ENCODE results near the gene LIX1.
"Not testable (repeated sequence)": the region's sequence is repeated elsewhere in the genome, so short reads cannot be mapped to it uniquely, and the experiment has no call there.

The LIX1 gene

DNA sequence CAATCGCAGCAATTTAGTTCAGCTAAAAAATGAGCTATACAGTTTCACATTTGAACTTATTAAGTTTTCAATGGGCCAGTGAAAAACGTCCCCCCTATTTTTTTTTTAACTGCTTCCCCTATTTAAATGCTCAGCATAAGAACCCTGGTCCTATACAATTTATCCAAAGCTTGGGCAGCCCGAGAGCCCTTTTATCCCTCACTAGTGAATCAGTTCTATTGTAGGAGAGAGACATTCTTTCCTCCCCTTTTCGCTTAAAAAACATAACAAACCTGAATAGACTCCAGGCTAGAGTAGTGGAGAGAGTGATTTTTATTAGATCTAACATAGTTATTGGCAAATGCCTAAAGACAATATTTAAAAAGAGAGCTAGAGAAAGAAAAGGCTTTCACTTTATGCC, 1.4 kb downstream of the LIX1 start:
- DNase-seq (ENCODE audit: low read depth), result no peak

DNA sequence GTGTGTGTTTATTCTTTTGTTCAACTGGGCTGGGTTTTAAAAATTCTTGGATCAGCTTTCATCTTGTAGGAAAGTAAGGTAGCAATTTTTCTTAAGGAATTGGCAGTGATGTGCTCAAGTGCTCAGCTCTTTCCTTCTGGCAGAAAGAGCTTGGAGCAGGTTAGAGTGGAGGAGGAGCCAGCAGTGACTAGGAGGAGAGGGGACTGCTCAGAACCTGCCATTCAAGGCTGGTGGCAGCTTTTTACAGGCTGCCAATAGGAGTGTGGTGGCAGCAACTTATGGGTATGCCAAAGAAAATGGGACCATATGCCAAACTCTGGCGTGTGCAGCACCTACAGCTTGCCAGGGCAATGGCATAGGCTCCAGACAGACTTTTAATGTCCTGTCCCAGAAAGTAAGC, 2.2 kb downstream of the LIX1 start:
- DNase-seq (ENCODE audit: low read depth), result not testable (repeated sequence)

DNA sequence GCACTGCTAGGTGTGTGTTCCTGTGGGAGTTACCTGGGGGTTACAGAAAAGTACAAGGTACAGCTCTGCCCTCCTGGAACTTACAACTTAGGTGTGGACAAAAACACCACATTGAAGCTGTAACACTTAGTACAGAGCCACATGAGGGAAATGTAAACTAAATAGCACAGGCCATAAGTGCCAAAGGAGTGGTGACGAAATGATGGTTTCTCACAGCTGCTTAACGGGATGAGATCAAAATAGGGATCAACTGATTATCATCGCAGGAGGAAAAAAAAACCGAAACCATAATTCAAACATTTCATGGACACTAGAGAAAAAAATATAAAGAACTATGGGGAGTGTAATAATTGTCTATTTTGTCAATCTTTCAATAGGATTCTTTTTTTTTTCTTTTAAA, 5.9 kb downstream of the LIX1 start:
- DNase-seq (ENCODE audit: low read depth), result no peak

DNA sequence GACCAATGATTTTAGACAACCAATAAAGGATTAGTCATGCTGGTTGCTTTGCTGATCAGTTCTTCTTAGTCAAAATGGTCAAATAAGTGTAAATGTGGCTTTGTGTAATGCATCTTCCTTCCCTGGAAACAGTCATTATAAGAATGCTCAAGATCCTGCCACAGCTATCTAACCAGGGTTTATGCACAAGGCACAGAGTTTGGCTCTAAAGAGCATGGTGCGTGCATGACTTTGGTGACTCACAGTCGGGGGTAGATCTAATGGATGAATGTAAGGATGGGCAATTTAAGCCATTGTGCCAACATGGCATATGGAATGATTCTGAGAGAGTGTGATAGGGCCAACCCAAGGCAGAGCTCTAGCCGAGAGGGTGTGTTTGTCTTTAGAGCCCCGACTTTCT, 6.5 kb downstream of the LIX1 start:
- DNase-seq (ENCODE audit: low read depth), result no peak

DNA sequence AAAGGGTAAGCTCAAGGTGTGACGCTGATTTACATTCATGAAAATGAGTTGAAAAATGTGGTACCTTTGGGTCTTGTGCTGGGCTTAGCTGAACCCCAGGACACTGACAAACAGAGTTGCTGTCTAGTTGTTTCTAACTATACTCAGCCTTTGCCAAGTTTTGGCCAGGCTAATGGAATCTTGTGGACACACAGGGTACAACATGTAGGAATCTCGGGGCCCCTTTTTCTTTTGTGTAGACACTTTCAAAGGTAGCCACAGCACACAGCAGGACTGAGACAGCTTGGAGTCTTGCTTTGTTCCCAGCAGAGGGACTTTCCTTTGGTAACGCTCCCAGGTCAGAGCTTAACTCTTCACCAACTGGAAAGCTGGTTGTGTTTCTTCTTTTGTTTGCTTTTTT, 7.8 kb downstream of the LIX1 start:
- DNase-seq (ENCODE audit: low read depth), result no peak

DNA sequence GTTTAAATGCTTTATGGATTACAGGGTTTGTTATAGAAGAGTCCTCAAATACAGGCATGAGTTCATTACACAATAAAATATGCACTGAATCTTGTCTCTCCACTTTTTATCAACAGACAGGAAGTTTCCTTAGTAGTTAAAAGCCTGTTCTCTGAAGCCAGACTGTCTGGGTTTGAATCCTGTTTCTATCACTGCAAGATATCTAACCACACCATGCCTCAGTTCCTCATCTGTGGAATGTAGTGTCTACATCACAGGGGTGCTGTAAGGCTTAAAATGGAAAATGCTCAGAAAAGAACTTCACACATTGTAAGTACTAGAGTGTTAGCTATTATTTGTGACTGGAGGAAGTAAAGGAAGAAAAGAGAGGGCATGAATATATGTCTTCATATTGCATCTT, 9.3 kb downstream of the LIX1 start:
- no peak for DNase-seq (ENCODE audit: low read depth)

DNA sequence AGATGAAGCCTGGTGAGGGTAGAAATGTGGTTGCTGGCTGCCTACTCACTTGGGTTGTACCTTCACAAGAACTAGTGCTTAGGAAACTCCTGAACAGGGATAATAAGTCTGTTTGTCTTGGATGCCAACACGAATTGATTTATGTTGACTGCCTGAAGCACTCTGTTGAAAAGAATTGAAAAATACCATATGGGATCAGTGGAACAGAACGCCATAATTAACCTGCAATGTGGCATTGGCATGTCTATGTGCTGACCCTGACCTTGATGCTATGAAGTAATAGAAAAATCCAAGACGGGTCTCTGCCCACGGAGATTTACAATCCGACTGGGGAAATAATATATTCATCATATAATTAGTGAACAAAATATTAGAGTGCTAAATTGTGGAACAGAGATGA, 10.5 kb downstream of the LIX1 start:
- DNase-seq (ENCODE audit: low read depth), result no peak

DNA sequence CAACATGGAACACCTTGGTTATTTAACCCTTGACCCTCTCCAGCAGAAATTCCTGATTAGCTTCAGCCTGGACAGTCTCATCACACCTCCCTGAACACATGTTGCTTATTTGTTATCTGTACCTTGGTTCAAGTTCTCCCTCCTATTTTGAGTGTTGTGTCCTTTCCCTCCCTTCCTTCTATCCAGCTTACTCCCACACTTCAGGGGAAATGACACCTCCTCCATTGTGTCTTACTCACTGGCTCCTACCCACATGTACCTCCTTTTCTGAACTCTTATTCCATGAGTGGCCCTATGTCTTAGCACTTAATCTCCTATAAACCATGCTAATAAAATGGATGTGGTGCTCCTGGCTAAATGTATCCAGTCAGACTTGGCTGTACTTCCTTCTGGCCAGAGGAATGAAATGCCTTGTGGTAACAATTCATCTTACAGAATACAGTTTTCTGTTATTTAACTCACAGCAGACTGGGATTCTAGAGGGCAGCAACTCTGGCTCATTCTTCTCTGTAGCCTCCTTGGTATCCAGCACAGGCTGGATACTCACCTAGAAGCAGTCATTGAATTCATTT, 11.2 kb downstream of the LIX1 start:
- no peak for DNase-seq (ENCODE audit: low read depth)

DNA sequence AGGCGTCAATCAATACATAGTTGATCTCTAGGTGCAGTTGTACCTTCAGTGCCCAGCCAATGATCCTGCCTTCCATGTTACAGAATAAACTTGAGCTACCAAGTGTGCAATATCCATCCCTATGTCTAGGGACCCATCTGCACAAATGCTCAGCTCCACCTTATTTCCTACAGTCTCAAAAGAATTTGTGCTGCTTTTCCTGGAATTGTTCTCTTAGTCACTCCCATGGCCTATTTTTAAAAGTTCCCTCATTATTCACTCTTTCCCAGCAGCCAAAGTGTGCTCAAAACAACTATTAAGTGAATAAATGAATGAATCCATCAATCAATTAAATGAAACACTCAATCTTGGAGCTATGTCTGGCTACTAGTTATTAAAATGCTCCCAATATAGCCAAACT, 14.7 kb downstream of the LIX1 start:
- no peak for DNase-seq (ENCODE audit: low read depth)

DNA sequence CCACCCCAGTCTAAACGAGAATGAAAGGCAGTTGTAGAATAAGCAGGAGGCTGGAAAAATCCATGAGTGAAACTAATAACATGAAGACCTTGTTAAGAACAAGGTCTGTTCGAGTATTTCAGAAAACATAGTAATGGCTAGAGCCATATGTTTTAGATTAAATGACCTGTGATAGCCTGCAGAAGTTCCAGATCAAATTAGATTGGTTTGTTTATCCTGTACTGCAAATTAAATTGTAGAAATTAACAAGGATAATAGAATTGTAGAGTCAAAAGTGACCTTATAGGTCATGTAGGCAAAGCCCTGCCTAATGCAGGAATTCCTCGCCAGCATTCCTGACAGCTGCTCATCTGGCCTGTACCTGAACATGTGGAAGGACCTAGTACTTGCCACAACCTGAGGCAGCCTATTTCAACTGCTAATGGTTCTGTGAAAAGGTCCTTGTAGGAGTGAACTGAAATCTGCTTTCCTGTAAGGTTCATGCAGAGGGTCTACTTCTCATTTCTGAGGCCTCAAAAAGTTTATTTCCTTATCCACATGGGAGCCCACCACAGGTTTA, 17.2 kb downstream of the LIX1 start:
- DNase-seq (ENCODE audit: low read depth), result no peak

DNA sequence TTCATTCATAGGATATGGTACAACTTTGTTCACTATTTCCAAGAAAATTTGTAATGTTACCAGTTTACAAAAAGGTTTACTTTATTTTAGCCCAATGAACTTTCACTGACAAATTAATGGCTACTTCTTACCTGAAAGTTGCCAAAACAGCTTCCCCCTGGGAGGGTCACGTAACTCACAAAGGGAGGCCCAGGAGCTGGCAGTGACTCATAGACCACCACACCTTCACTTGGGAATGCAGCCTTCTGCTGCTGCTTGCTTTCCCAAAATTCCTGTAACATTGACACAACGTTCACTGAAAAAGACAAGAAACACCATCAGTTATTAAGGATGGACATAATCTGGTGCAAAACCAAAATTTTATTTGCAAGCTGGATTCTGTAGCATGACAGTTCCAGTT, 18.1 kb downstream of the LIX1 start:
- DNase-seq (ENCODE audit: low read depth), result no peak

DNA sequence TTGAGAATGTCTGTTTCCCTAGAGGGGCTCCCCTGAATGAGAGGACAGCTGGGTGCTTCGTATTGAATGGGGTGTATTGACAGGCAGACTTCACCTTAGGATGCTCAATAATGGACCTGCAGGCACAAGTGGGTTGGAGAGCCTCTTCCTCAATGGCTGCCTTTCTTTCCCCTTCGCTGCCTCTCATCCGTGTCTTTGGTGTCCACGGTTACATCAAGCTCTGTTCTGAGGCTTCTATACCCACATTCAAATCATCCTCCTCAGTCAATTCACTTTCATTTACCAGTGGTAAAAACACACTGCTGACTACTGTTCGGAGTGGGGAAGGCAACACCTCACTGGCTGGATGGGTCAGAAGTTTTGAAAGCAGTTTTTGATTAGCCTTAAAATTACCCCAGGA, 20.6 kb downstream of the LIX1 start:
- no peak for DNase-seq (ENCODE audit: low read depth)

DNA sequence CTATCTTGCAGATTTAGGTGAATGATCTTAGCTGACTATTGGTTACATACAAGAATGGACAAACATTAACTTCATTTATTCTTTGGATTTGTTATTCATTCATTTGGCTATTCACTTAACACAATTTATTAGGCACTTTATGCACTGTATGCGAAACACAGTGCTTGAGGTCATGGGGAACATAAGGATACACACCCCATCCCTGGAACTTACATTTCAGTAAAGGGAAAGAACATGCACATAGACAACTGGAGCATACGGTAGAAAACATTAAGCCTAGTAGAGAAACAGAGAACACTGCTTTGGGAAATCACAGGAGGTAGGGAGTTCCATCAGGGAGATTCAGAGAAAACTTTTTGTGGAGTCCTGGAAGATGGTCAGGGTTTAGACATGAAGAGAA, 22.2 kb downstream of the LIX1 start:
- DNase-seq (ENCODE audit: low read depth), result no peak

DNA sequence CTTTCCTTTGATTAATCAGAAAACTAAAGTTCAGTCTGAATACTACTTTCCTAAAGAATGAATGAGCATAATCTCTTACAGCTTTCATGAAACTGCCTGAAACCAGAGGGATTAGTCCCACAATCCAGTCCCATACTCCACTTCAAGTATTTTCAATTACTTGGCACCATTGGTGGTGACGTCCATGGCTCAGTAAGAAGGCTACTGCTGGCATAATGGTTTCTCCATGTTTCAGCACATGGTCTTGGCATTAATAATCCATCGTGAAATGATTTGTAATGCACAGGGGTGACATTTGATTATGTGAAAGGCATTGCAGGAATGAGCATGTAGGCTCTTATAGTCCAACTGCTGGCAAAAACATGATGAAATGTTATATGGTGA, 23.4 kb downstream of the LIX1 start:
- no peak for DNase-seq (ENCODE audit: low read depth)

DNA sequence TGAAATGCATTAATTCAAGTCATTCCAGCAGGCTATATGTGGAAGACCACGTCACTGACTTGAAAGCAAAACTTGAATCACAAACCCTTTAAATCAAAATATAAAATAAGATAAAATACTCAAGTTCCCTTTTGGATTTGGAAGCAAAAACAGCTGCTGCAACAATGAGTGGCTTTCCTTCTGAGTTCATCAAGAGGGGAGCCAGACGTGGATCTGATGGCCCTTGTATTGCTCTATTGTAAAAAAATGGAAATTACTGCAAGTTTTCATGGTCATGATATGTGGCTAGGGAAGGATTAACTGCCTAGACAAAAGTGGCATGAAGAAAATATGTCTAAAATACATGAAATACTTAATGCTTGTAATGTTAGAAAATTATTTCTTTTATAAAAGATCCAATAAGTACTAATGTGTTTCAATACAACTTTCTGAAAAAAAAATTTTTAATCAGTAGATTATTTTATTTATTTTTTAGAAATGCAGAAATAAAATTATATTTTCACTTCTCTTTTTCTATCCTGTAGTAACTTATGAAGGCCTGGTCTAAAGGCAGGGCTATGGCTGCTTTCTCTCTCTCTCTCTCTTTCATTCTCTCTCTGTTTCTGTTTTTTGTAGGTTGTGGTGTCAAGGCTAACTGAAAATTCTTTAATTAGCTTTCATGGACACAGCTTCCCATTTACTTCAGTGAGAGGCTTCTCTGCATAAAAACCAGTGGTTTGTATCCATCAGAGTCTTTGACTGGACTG, 24.0 kb downstream of the LIX1 start:
- no peak for DNase-seq (ENCODE audit: low read depth)

DNA sequence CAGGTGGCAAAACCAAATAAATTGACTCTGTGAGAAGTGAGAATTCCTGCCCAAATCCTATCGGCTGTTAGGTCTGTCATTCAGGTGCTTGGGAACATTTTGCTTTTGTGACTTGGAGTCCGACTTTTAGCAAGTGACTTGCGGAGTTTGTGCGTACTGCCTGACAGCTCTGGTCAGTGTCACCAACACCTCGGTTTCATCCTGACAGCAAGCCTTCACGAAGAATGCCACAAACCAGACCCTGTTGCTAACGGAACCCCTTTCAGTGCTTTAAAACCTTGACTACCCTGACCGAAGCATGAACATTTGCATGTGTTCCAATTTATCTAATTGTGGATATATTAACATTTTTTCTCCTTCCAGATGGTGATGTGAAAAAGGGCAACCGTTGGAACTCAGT, 26.5 kb downstream of the LIX1 start:
- no peak for DNase-seq (ENCODE audit: low read depth)

DNA sequence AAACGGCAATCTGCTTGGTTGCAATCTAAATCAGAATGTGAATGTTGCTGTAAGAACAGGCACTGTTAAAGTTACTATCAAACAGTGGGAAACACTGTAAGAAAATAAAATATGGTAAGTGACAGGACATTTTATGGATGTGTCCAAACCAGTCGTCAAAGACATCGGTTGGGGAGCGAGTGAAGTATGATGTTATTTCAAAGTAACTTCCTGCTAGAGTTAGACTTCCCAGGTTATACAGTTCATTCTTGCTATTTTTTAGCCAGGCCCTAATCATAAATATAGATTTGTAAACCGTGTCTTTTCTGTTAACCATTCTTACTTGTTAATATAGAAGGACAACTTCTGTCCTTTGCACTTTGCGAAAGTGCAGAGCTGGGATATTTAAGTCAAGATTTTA, 30.2 kb downstream of the LIX1 start:
- no peak for DNase-seq (ENCODE audit: low read depth)

DNA sequence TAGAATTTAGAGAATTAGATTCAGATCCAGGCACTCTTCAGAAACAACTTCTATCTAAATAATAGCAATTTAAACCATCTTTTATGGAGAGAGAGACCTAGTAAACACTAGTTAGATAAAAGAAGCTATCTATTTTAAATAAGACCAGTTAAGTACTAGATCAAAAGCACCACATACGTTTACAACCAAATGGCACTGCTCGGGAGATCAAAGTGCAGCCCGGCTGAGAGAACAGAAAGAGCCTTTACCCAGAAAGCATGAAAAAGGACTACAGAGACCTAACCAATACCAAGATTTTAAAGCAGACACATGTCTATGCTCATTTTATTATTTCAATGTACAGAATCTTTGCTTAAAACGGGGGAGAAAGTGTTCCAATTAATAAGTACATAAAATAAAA, 30.8 kb downstream of the LIX1 start:
- no peak for DNase-seq (ENCODE audit: low read depth)

DNA sequence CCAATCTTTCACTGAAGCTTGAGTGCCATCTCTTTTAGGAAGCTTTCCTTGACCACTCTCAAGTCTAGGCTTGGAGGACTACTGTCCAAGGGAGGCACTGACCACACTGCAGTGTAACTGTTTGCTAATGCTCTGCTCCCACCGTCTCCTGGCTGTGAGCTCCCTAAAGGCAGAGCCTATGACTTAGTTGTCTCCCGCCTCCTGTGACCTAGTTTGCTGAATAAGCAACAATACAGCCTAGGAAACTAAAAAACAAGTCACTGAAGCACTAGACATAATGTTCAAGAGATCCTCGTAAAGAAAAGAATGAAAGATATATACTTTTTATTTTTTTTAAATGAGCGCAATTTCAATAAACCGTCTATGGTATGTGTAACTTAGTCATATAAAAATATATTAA, 31.4 kb downstream of the LIX1 start:
- DNase-seq (ENCODE audit: low read depth), result no peak

DNA sequence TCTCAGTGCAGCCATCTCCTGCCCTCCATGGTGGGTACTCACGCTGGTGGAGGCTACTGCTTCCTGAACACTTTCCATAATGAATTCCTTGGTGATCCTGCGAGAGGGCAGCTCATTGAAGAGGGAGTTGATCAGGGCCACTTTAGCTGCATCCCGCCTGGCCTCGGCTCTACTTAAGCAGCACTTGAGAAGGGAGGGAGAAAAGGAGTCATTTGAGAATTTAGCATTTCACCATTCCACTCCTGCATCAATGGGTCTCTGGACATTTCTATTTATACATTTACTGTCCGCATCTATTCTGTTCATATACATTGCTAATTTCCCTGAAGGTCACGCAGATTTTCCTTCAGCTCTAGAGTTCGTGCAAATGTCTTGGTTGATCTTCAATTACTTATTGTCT, 35.1 kb downstream of the LIX1 start:
- DNase-seq (ENCODE audit: low read depth), result no peak

DNA sequence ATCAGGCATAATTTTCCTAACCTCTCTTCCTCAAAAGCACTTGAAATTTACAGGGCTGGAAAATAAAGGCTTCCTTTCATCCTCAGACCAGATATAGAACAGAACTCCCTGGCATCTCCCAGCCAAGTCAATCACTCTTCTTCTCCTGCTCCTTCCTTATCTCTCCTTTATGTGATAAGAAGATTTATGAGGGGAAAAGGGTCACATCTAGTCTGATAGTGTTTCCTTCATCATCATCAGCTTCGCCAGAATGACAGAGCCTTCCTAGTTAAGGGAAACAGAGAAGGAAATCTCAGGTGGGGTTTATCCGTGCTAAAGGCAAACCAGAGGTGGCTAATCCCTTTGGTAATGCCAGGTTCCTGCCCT, 36.2 kb downstream of the LIX1 start:
- no peak for DNase-seq (ENCODE audit: low read depth)

DNA sequence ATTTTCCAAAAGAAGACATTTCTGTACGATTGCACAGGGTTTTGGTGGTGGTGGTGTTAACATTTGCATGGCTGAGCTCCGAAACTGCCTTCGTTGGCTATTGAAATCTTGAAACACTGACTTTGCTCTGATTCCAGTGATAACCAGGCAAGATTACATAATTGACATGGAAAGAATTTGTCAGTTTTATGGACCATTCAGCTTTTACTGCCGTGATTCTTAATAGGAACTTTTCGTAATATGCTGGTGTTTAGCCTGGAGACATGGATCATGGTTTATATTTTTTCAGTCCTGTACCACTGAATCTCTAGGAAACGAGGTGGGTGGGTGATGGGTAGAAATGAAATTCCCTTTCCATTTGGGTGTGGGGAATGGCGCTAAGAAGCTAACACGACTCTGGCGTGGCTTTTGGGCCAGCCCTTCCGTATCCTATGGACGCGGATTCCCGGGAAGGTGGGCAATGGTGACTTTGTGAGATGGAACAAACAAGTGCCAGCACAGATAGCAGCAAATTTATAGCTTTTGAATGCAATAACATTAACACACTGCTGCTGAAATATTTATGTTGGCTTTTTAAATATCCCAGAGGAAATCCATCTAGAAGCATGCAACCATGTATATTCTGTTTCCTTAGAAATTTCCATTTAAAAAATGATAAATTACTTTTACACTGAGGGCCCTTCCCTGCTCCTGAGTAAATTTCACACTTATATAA, 36.8 kb downstream of the LIX1 start:
- no peak for DNase-seq (ENCODE audit: low read depth)

DNA sequence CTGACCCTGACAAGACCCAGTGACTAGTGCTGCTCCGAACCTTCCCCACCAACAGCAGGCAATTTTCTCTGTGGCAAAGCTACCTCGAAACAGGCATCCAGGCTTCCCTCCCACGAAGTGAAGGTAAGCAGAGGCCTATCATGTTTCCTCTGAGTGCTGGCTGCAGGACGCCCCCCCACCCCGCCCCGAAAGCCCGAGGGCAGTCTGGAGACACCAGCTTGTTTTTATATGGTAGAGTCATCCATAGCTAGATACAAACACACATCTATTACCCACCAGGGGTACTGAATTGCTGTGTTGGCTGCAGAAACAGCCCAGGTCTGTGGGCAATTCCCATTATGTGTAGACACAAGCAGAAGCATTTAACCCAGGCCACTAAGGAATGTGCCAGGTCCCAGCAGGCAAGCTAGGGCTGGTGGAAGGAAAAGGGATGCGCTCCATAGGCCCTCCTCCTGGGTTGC, 40.4 kb downstream of the LIX1 start:
- no peak for DNase-seq (ENCODE audit: low read depth)

Data from activated gamma-delta T cell treated with anti-CD3 and anti-CD28 coated beads, Interleukin-2, amount 50 U/mL, for 16 hours (primary cell).